ENCODE measurements around the gene DYNC1LI1. TPM values are rescaled to one million over a fixed set of nuclear protein-coding genes. Genes with fewer than 3 reads are reported as not detected.

DYNC1LI1 gene
- total RNA-seq, 1 donor from 2014 or later: 50.8 TPM

GRCh38 chr3:32492684-32493436, 77.8 kb downstream of the DYNC1LI1 start:
- no peak for DNase-seq

- no peak for DNase-seq
These were observed 82.1 kb downstream of the DYNC1LI1 start for GRCh38 chr3:32488474-32489008.

- no peak for DNase-seq
These were observed 82.7 kb downstream of the DYNC1LI1 start for GRCh38 chr3:32487781-32488473.

GRCh38 chr3:32484436-32484835, 86.2 kb downstream of the DYNC1LI1 start:
- DNase-seq: no peak

- DNase-seq: no peak
These were observed 86.9 kb downstream of the DYNC1LI1 start for GRCh38 chr3:32483772-32484171.

- no peak for DNase-seq
These were observed 88.0 kb downstream of the DYNC1LI1 start for GRCh38 chr3:32482693-32483092.

GRCh38 chr3:32481791-32482631, 88.6 kb downstream of the DYNC1LI1 start:
- DNase-seq: no peak

- DNase-seq: no peak
These were observed 90.1 kb downstream of the DYNC1LI1 start for GRCh38 chr3:32480604-32481003.

Small RNA genes lying within 50 kb of the gene (small RNA-seq; reads per million reads assigned to genes)
- 0.16 reads per million, percentile 9 among the genes with 10 or more reads in this experiment for gene MIR548AY (ENCODE audit: low replicate concordance)

Other genes starting within 250 kb of the DYNC1LI1 start
- 6.3 TPM for gene CMTM7, start 179.0 kb downstream of the DYNC1LI1 start, total RNA-seq
- 75.1 TPM for gene CMTM6, start 68.0 kb downstream of the DYNC1LI1 start, total RNA-seq
- 23.7 TPM for gene CNOT10, start 114.3 kb upstream of the DYNC1LI1 start, total RNA-seq
- 0.31 TPM for gene TRIM71, start 247.1 kb upstream of the DYNC1LI1 start, total RNA-seq

Data from tongue (tissue), 3 donors.